HepG2 (cell line): ENCODE results near the gene SLBP. TPM values are rescaled to one million over a fixed set of nuclear protein-coding genes. Genes with fewer than 3 reads are reported as not detected.

Experiments
- CBX5 ChIP-seq: sonication (generic); formaldehyde crosslinking; IDR thresholded peaks from 2 replicates; pipeline ENCODE4 v1.4.0; 2020; ENCODE audit warnings: missing genetic modification reagents, borderline replicate concordance
- GLI4 ChIP-seq: sonication (generic); formaldehyde crosslinking; IDR thresholded peaks from 2 replicates; pipeline ENCODE4 v1.5.1; 2020; ENCODE audit warnings: missing genetic modification reagents, mild to moderate bottlenecking, moderate library complexity, borderline replicate concordance
- MAZ ChIP-seq, 2 experiments: sonication (generic) in 1 of 2; formaldehyde crosslinking in 1 of 2; IDR thresholded peaks; 2 replicates each; pipeline versions ENCODE4 v1.5.0 to v1.6.1; 2012 to 2020; ENCODE audit warnings: low read depth in 2 of 2, mild to moderate bottlenecking in 2 of 2, borderline replicate concordance in 1 of 2, improper control_type of control experiment in 1 of 2, low read length in 1 of 2, missing genetic modification reagents in 1 of 2, moderate library complexity in 1 of 2
- MXD4 ChIP-seq: IDR thresholded peaks from 2 replicates; pipeline ENCODE4 v1.6.1; 2016; ENCODE audit warnings: mild to moderate bottlenecking, missing biosample characterization, missing genetic modification reagents
- PLSCR1 ChIP-seq: sonication (generic); formaldehyde crosslinking; IDR thresholded peaks from 2 replicates; pipeline ENCODE4 v1.5.0; 2020; ENCODE audit warnings: missing genetic modification reagents, mild to moderate bottlenecking, borderline replicate concordance
- POGK ChIP-seq: sonication (generic); formaldehyde crosslinking; conservative IDR thresholded peaks from 2 replicates; pipeline ENCODE4 v1.8.0; 2022; ENCODE audit warnings: mild to moderate bottlenecking, moderate library complexity, missing genetic modification reagents
- RBFOX2 ChIP-seq: fragments of 200-400 bp; formaldehyde crosslinking; IDR thresholded peaks from 2 replicates; pipeline ENCODE4 v1.6.1; 2017; ENCODE audit warnings: low read depth, mild to moderate bottlenecking, low read length
- SP4 ChIP-seq: sonication (generic); formaldehyde crosslinking; IDR thresholded peaks from 2 replicates; pipeline ENCODE4 v1.8.1; 2023; ENCODE audit warnings: mild to moderate bottlenecking, missing genetic modification reagents
- SPEN ChIP-seq: sonication (generic); formaldehyde crosslinking; IDR thresholded peaks from 2 replicates; pipeline ENCODE4 v1.5.1; 2020; ENCODE audit warnings: low read depth, mild to moderate bottlenecking, missing genetic modification reagents
- ZBTB10 ChIP-seq: sonication (generic); formaldehyde crosslinking; IDR thresholded peaks from 2 replicates; pipeline ENCODE4 v1.4.0; 2020; ENCODE audit warnings: missing genetic modification reagents, borderline replicate concordance
- ZBTB2 ChIP-seq: sonication (generic); formaldehyde crosslinking; IDR thresholded peaks from 2 replicates; pipeline ENCODE4 v1.8.0; 2022; ENCODE audit warnings: low read depth, missing genetic modification reagents
- ZBTB42 ChIP-seq: sonication (generic); formaldehyde crosslinking; IDR thresholded peaks from 2 replicates; pipeline ENCODE4 v1.5.0; 2020; ENCODE audit warnings: mild to moderate bottlenecking, missing genetic modification reagents
- ZNF205 ChIP-seq: IDR thresholded peaks from 2 replicates; pipeline ENCODE4 v1.6.1; 2018; ENCODE audit warnings: missing biosample characterization, missing genetic modification reagents
- ZNF572 ChIP-seq: sonication (generic); formaldehyde crosslinking; IDR thresholded peaks from 2 replicates; pipeline ENCODE4 v1.5.1; 2020; ENCODE audit warnings: mild to moderate bottlenecking, missing genetic modification reagents
- ZNF609 ChIP-seq: sonication (generic); formaldehyde crosslinking; IDR thresholded peaks from 2 replicates; pipeline ENCODE4 v1.4.0; 2020; ENCODE audit warnings: mild to moderate bottlenecking, missing genetic modification reagents, borderline replicate concordance
- polyA plus RNA-seq, 8 experiments: library from polyadenylated mRNA; depleted of rRNA in 3 of 8; stranded (reverse) in 7 of 8; unstranded in 1 of 8; fragments of >200 nt; fragmentation: Illumina TruSeq in 4 of 8; extraction: Trizol in 4 of 8; gene quantifications; 2 replicates each; pipeline versions ENCODE4 v1.2.1 to v1.2.3, GENCODE V29; 2011 to 2016; ENCODE audit warnings: low read depth in 4 of 8, missing spikeins in 1 of 8, mixed read lengths in 1 of 8; ENCODE audit not compliant: insufficient read depth in 1 of 8
- total RNA-seq, 5 experiments: library from RNA; depleted of rRNA; stranded (reverse); fragments of >200 nt; fragmentation: Illumina TruSeq; extraction: Trizol; gene quantifications; 2 replicates each; pipeline ENCODE4 v1.2.3, GENCODE V29; 2016; ENCODE audit warnings: low read depth in 1 of 5

Gene SLBP
- total and polyA plus RNA-seq, 2 of the 13 experiments (the other 11 are each of a cell fraction or from before 2014, with no cell fraction given): 43.9 to 104 TPM

- no peak for TF ChIP-seq GLI4
- TF ChIP-seq SP4: peak; percentile 62
- TF ChIP-seq SPEN (CRISPR knock-in tag): peak; percentile 78; the same call in 1 of the 2 replicates
- no peak for TF ChIP-seq ZNF572 (CRISPR knock-in tag)
- TF ChIP-seq POGK (CRISPR knock-in tag): peak; percentile 44; the same call in 1 of the 2 replicates
- peak; percentile 44; the same call in 1 of the 2 replicates for TF ChIP-seq ZNF205
- TF ChIP-seq MAZ (IDR thresholded peaks at IDR 0.05; ENCODE audit: borderline replicate concordance, low read depth, low read length): peak; percentile 73; the same call in 1 of the 2 replicates
- TF ChIP-seq MAZ (CRISPR knock-in tag; IDR thresholded peaks at IDR 0.05; ENCODE audit: low read depth): no peak; the same call in none of the 2 replicates
- 0 out of 2 replicates have a peak, but pooled peaks have one; percentile 58 for TF ChIP-seq MXD4 (CRISPR knock-in tag)
- TF ChIP-seq ZBTB42 (CRISPR knock-in tag): no peak
- no peak for TF ChIP-seq ZBTB10
- TF ChIP-seq CBX5: 0 out of 2 replicates have a peak, but pooled peaks have one; percentile 74
- peak; percentile 45; the same call in 1 of the 2 replicates for TF ChIP-seq ZBTB2 (CRISPR knock-in tag)
- TF ChIP-seq RBFOX2: peak; percentile 74; the same call in 1 of the 2 replicates
- no peak for TF ChIP-seq ZNF609 (CRISPR knock-in tag)
- no peak for TF ChIP-seq PLSCR1
Measured at GRCh38 chr4:1721003-1721665, 9.0 kb upstream of the SLBP start, which contains the start of the genes TACC3 and TMEM129 (continued).
